ENCODE data around the gene FUBP3. TPM values are rescaled to one million over a fixed set of nuclear protein-coding genes. Genes with fewer than 3 reads are reported as not detected.

Gene FUBP3
- total RNA-seq, 1 experiment from 2014 or later = 73.7 TPM

GRCh38 chr9:130543368-130543767 is 36.0 kb upstream of the FUBP3 start:
- no peaks in the 10 kb centered on the region for H3K9me3 ChIP-seq (ENCODE audit: control insufficient read depth in 1 of 2, insufficient read depth in 1 of 2, low read depth in 1 of 2, low read length in 2 of 2)

GRCh38 chr9:130543859-130544258 is 35.5 kb upstream of the FUBP3 start:
- ATAC-seq = no peak
- POLR2A ChIA-PET = no interaction called here
- no peaks in the 10 kb centered on the region for H4K20me1 ChIP-seq (ENCODE audit: insufficient read depth)
- H3K9me2 ChIP-seq (ENCODE audit: insufficient read depth) = no peaks in the 10 kb centered on the region
- no peak overlapping the region for H2AFZ ChIP-seq (ENCODE audit: low read depth, low read length, poor library complexity, severe bottlenecking)
- no peak overlapping the region for H3K4me3 ChIP-seq (replicated peaks in 1 of 2; ENCODE audit: low read depth in 1 of 2, low read length in 2 of 2)
- no peak for DNase-seq (ENCODE audit: low read depth, low spot score)
- no peak overlapping the region for H3K27ac ChIP-seq (ENCODE audit: low read depth, low read length)
- CTCF ChIA-PET = no interaction called here
- no peak for TF ChIP-seq FOSL1 (IDR thresholded peaks at IDR 0.05; ENCODE audit: low read depth)
- TF ChIP-seq ATF3 (IDR thresholded peaks at IDR 0.05) = no peak
- TF ChIP-seq RAD21 (IDR thresholded peaks at IDR 0.05; ENCODE audit: low read depth) = no peak
- no peak for TF ChIP-seq TCF7L2 (IDR thresholded peaks at IDR 0.05; ENCODE audit: borderline replicate concordance, extremely low read depth, insufficient read depth, insufficient read length)
- TF ChIP-seq CTCF (IDR thresholded peaks at IDR 0.05 in 2 of 3, conservative IDR thresholded peaks at IDR 0.05 in 1 of 3; ENCODE audit: borderline replicate concordance in 1 of 3, insufficient read depth in 1 of 3, low read depth in 2 of 3, low read length in 2 of 3) = no peak
- no peak for TF ChIP-seq SP1 (IDR thresholded peaks at IDR 0.05; ENCODE audit: low read depth)
- H3K4me1 ChIP-seq (ENCODE audit: control insufficient read depth in 1 of 2, insufficient read depth in 2 of 2, low read length in 2 of 2) = peaks cover 5 to 28% of the 10 kb centered on the region in 2 experiments
- no TSS peak for BruUV-seq (replicated peaks)
- H3K4me2 ChIP-seq (ENCODE audit: low read length) = no peak overlapping the region
- RAD21 ChIA-PET (ENCODE audit: low non-redundant PET in 1 of 2, low total read pairs in 2 of 2, uncharacterized antibody in 2 of 2, unreplicated experiment in 2 of 2) = no interaction called here
- no peaks in the 10 kb centered on the region for H3K36me3 ChIP-seq (ENCODE audit: control insufficient read depth in 1 of 2, insufficient read depth in 2 of 2, low read length in 2 of 2)
- no peaks in the 10 kb centered on the region for H3K79me2 ChIP-seq (ENCODE audit: insufficient read depth, low read length)
- H3K27me3 ChIP-seq (ENCODE audit: insufficient read depth, low read length) = peaks cover 2% of the 10 kb centered on the region; the same call in 1 of the 2 replicates
- intact Hi-C loops (cut with micrococcal nuclease) = no loop called here
- H3K9me3 ChIP-seq (ENCODE audit: control insufficient read depth in 1 of 2, insufficient read depth in 1 of 2, low read depth in 1 of 2, low read length in 2 of 2) = no peaks in the 10 kb centered on the region
- H3K9ac ChIP-seq (ENCODE audit: low read length) = no peak overlapping the region

More at GRCh38 chr9:130543368-130543767, 36.0 kb upstream of the FUBP3 start:
- no TSS peak for BruUV-seq (replicated peaks)
- no peak for TF ChIP-seq SIN3A (IDR thresholded peaks at IDR 0.05; ENCODE audit: low read depth)
- ChIA-PET RAD21 (ENCODE audit: low non-redundant PET in 1 of 2, low total read pairs in 2 of 2, uncharacterized antibody in 2 of 2, unreplicated experiment in 2 of 2) (no interaction called here), CTCF (no interaction called here), POLR2A (no interaction called here)
- peaks cover 5 to 30% of the 10 kb centered on the region in 2 experiments for H3K4me1 ChIP-seq (ENCODE audit: control insufficient read depth in 1 of 2, insufficient read depth in 2 of 2, low read length in 2 of 2)
- H3K9me2 ChIP-seq (ENCODE audit: insufficient read depth) = no peaks in the 10 kb centered on the region
- H3K27ac ChIP-seq (ENCODE audit: low read depth, low read length) = no peak overlapping the region
- H2AFZ ChIP-seq (ENCODE audit: low read depth, low read length, poor library complexity, severe bottlenecking) = no peak overlapping the region
- no peaks in the 10 kb centered on the region for H3K36me3 ChIP-seq (ENCODE audit: control insufficient read depth in 1 of 2, insufficient read depth in 2 of 2, low read length in 2 of 2)
- H3K4me2 ChIP-seq (ENCODE audit: low read length) = no peak overlapping the region
- ATAC-seq (no peak), DNase-seq (ENCODE audit: low read depth, low spot score) (no peak)
- H3K9ac ChIP-seq (ENCODE audit: low read length) = no peak overlapping the region
- peaks cover 2% of the 10 kb centered on the region; the same call in 1 of the 2 replicates for H3K27me3 ChIP-seq (ENCODE audit: insufficient read depth, low read length)
- H4K20me1 ChIP-seq (ENCODE audit: insufficient read depth) = no peaks in the 10 kb centered on the region
- no peak overlapping the region for H3K4me3 ChIP-seq (replicated peaks in 1 of 2; ENCODE audit: low read depth in 1 of 2, low read length in 2 of 2)
- intact Hi-C loops (cut with micrococcal nuclease) = no loop called here
- no peaks in the 10 kb centered on the region for H3K79me2 ChIP-seq (ENCODE audit: insufficient read depth, low read length)

Measured in HCT116 (cell line).